SK-N-SH treated with all-trans-retinoic acid at 6 μM for 48 hours (cell line): Measurements from ENCODE around the gene ANKLE2.

Source experiments
- ATAC-seq: fragments of 200-7000 bp; cut with Tn5 transposase; 3 replicates; pipeline ENCODE4 v1.9.1; 2020; ENCODE audit warnings: mild to moderate bottlenecking, moderate library complexity
- ARNTL ChIP-seq: fragments of 450-650 bp; formaldehyde crosslinking; IDR thresholded peaks from 2 replicates; pipeline ENCODE4 v1.5.0; 2020; ENCODE audit warnings: low read depth, mild to moderate bottlenecking, moderate library complexity, borderline replicate concordance
- BACH2 ChIP-seq: fragments of 250-450 bp; sonication (Bioruptor Pico); IDR thresholded peaks from 2 replicates; pipeline ENCODE4 v1.9.0; 2021; ENCODE audit warnings: mild to moderate bottlenecking, borderline replicate concordance
- CSDC2 ChIP-seq: fragments of 250-450 bp; sonication (Bioruptor Pico); IDR thresholded peaks from 2 replicates; pipeline ENCODE4 v1.5.0; 2020; ENCODE audit warnings: mild to moderate bottlenecking, moderate library complexity
- ESRRG ChIP-seq: fragments of 250-450 bp; sonication (Bioruptor Pico); IDR thresholded peaks from 2 replicates; pipeline ENCODE4 v1.6.1; 2021; ENCODE audit warnings: mild to moderate bottlenecking
- GLIS3 ChIP-seq: fragments of 250-450 bp; sonication (Bioruptor Pico); IDR thresholded peaks from 2 replicates; pipeline ENCODE4 v1.5.0; 2020; ENCODE audit warnings: mild to moderate bottlenecking, moderate library complexity
- ISL1 ChIP-seq: fragments of 250-450 bp; sonication (Bioruptor Pico); IDR thresholded peaks from 2 replicates; pipeline ENCODE4 v2.1.2; 2022; ENCODE audit warnings: mild to moderate bottlenecking, moderate library complexity
- OSR1 ChIP-seq: fragments of 250-450 bp; sonication (Bioruptor Pico); IDR thresholded peaks from 2 replicates; pipeline ENCODE4 v1.8.0; 2022; ENCODE audit warnings: moderate library complexity, mild to moderate bottlenecking, inconsistent platforms
- PPARA ChIP-seq: fragments of 250-450 bp; sonication (Bioruptor Pico); IDR thresholded peaks from 2 replicates; pipeline ENCODE4 v1.5.0; 2020; ENCODE audit warnings: mild to moderate bottlenecking, borderline replicate concordance
- RARB ChIP-seq: fragments of 250-450 bp; sonication (Bioruptor Pico); IDR thresholded peaks from 2 replicates; pipeline ENCODE4 v1.8.0; 2021; ENCODE audit warnings: mild to moderate bottlenecking, moderate library complexity
- SNAI2 ChIP-seq: fragments of 250-450 bp; sonication (Bioruptor Pico); IDR thresholded peaks from 2 replicates; pipeline ENCODE4 v1.5.0; 2020; ENCODE audit warnings: mild to moderate bottlenecking, moderate library complexity
- TCF4 ChIP-seq: fragments of 250-450 bp; sonication (Bioruptor Pico); IDR thresholded peaks from 2 replicates; pipeline ENCODE4 v1.8.0; 2021; ENCODE audit warnings: mild to moderate bottlenecking, moderate library complexity, borderline replicate concordance
- ZC3H10 ChIP-seq: fragments of 250-450 bp; sonication (Bioruptor Pico); IDR thresholded peaks from 2 replicates; pipeline ENCODE4 v1.5.1; 2021; ENCODE audit warnings: mild to moderate bottlenecking, moderate library complexity
- ZFP3 ChIP-seq: fragments of 250-450 bp; sonication (Bioruptor Pico); IDR thresholded peaks from 2 replicates; pipeline ENCODE4 v1.5.0; 2020; ENCODE audit warnings: mild to moderate bottlenecking, moderate library complexity
- ZFP30 ChIP-seq: fragments of 450-650 bp; formaldehyde crosslinking; IDR thresholded peaks from 2 replicates; pipeline ENCODE4 v1.5.0; 2022; ENCODE audit warnings: mild to moderate bottlenecking, moderate library complexity
- ZNF70 ChIP-seq: fragments of 450-650 bp; formaldehyde crosslinking; IDR thresholded peaks from 2 replicates; pipeline ENCODE4 v1.5.0; 2020; ENCODE audit warnings: mild to moderate bottlenecking, moderate library complexity
- ZNF8 ChIP-seq: fragments of 450-650 bp; formaldehyde crosslinking; IDR thresholded peaks from 2 replicates; pipeline ENCODE4 v1.5.0; 2020; ENCODE audit warnings: mild to moderate bottlenecking, moderate library complexity
- TF ChIP-seq, protein P1 (sequence below): fragments of 250-450 bp; sonication (Bioruptor Pico); IDR thresholded peaks from 2 replicates; pipeline ENCODE4 v1.8.0; 2021; ENCODE audit warnings: low read depth, mild to moderate bottlenecking, moderate library complexity, borderline replicate concordance
- TF ChIP-seq, protein P2 (sequence below): fragments of 250-450 bp; sonication (Bioruptor Pico); IDR thresholded peaks from 2 replicates; pipeline ENCODE4 v1.8.0; 2020; ENCODE audit warnings: mild to moderate bottlenecking, moderate library complexity, borderline replicate concordance
- TF ChIP-seq, protein P3 (sequence below): fragments of 250-450 bp; sonication (Bioruptor Pico); IDR thresholded peaks from 2 replicates; pipeline ENCODE4 v1.5.1; 2020; ENCODE audit warnings: low read depth, mild to moderate bottlenecking, moderate library complexity
- TF ChIP-seq, protein P4 (sequence below): fragments of 250-450 bp; sonication (Bioruptor Pico); IDR thresholded peaks from 2 replicates; pipeline ENCODE4 v1.5.1; 2021; ENCODE audit warnings: mild to moderate bottlenecking, moderate library complexity
- TF ChIP-seq, protein P5 (sequence below): fragments of 250-450 bp; sonication (Bioruptor Pico); IDR thresholded peaks from 2 replicates; pipeline ENCODE4 v1.5.0; 2020; ENCODE audit warnings: mild to moderate bottlenecking, moderate library complexity

Gene ANKLE2

DNA sequence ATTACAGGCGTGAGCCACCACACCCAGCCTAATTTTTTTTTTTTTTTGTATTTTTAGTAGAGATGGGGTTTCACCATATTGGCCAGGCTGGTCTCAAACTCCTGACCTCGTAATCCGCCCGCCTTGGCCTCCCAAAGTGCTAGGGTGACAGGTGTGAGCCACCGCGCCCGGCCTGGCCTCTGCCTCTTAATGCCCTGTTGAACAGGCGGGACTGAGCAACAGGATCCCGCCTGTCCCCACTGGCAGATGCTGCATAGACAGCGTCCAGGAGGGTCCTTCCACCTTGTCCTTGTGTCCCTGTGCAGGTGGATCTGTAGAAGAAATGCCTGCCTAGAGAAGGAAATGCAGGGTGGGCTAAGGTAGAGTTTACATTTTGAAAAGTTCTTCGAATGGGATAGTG is 45.3 kb downstream of the ANKLE2 start:
- no peak for TF ChIP-seq GLIS3 (CRISPR knock-in tag)
- no peak for TF ChIP-seq ZFP30
- no peak for TF ChIP-seq BACH2 (CRISPR knock-in tag)
- no peak for TF ChIP-seq OSR1
- TF ChIP-seq ZFP3 (CRISPR knock-in tag), result no peak
- no peak for TF ChIP-seq CSDC2 (CRISPR knock-in tag)
- TF ChIP-seq ISL1 (CRISPR knock-in tag), result no peak
- no peak for TF ChIP-seq PPARA
- TF ChIP-seq SNAI2, result no peak
- no peak for TF ChIP-seq TCF4 (CRISPR knock-in tag)
- TF ChIP-seq, protein P1, sequence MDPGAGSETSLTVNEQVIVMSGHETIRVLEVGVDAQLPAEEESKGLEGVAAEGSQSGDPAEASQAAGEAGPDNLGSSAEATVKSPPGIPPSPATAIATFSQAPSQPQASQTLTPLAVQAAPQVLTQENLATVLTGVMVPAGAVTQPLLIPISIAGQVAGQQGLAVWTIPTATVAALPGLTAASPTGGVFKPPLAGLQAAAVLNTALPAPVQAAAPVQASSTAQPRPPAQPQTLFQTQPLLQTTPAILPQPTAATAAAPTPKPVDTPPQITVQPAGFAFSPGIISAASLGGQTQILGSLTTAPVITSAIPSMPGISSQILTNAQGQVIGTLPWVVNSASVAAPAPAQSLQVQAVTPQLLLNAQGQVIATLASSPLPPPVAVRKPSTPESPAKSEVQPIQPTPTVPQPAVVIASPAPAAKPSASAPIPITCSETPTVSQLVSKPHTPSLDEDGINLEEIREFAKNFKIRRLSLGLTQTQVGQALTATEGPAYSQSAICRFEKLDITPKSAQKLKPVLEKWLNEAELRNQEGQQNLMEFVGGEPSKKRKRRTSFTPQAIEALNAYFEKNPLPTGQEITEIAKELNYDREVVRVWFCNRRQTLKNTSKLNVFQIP (CRISPR knock-in tag), result no peak
- TF ChIP-seq, protein P2, sequence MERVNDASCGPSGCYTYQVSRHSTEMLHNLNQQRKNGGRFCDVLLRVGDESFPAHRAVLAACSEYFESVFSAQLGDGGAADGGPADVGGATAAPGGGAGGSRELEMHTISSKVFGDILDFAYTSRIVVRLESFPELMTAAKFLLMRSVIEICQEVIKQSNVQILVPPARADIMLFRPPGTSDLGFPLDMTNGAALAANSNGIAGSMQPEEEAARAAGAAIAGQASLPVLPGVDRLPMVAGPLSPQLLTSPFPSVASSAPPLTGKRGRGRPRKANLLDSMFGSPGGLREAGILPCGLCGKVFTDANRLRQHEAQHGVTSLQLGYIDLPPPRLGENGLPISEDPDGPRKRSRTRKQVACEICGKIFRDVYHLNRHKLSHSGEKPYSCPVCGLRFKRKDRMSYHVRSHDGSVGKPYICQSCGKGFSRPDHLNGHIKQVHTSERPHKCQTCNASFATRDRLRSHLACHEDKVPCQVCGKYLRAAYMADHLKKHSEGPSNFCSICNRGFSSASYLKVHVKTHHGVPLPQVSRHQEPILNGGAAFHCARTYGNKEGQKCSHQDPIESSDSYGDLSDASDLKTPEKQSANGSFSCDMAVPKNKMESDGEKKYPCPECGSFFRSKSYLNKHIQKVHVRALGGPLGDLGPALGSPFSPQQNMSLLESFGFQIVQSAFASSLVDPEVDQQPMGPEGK, result no peak
- TF ChIP-seq, protein P3, sequence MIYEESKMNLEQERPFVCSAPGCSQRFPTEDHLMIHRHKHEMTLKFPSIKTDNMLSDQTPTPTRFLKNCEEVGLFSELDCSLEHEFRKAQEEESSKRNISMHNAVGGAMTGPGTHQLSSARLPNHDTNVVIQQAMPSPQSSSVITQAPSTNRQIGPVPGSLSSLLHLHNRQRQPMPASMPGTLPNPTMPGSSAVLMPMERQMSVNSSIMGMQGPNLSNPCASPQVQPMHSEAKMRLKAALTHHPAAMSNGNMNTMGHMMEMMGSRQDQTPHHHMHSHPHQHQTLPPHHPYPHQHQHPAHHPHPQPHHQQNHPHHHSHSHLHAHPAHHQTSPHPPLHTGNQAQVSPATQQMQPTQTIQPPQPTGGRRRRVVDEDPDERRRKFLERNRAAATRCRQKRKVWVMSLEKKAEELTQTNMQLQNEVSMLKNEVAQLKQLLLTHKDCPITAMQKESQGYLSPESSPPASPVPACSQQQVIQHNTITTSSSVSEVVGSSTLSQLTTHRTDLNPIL (CRISPR knock-in tag), result no peak
- TF ChIP-seq, protein P4, sequence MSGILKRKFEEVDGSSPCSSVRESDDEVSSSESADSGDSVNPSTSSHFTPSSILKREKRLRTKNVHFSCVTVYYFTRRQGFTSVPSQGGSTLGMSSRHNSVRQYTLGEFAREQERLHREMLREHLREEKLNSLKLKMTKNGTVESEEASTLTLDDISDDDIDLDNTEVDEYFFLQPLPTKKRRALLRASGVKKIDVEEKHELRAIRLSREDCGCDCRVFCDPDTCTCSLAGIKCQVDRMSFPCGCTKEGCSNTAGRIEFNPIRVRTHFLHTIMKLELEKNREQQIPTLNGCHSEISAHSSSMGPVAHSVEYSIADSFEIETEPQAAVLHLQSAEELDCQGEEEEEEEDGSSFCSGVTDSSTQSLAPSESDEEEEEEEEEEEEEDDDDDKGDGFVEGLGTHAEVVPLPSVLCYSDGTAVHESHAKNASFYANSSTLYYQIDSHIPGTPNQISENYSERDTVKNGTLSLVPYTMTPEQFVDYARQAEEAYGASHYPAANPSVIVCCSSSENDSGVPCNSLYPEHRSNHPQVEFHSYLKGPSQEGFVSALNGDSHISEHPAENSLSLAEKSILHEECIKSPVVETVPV (CRISPR knock-in tag), result no peak
- no peak for TF ChIP-seq ESRRG
- no peak for TF ChIP-seq RARB (CRISPR knock-in tag)
- no peak for TF ChIP-seq ZNF70 (CRISPR knock-in tag)
- TF ChIP-seq ZC3H10 (CRISPR knock-in tag), result no peak
- TF ChIP-seq, protein P5, sequence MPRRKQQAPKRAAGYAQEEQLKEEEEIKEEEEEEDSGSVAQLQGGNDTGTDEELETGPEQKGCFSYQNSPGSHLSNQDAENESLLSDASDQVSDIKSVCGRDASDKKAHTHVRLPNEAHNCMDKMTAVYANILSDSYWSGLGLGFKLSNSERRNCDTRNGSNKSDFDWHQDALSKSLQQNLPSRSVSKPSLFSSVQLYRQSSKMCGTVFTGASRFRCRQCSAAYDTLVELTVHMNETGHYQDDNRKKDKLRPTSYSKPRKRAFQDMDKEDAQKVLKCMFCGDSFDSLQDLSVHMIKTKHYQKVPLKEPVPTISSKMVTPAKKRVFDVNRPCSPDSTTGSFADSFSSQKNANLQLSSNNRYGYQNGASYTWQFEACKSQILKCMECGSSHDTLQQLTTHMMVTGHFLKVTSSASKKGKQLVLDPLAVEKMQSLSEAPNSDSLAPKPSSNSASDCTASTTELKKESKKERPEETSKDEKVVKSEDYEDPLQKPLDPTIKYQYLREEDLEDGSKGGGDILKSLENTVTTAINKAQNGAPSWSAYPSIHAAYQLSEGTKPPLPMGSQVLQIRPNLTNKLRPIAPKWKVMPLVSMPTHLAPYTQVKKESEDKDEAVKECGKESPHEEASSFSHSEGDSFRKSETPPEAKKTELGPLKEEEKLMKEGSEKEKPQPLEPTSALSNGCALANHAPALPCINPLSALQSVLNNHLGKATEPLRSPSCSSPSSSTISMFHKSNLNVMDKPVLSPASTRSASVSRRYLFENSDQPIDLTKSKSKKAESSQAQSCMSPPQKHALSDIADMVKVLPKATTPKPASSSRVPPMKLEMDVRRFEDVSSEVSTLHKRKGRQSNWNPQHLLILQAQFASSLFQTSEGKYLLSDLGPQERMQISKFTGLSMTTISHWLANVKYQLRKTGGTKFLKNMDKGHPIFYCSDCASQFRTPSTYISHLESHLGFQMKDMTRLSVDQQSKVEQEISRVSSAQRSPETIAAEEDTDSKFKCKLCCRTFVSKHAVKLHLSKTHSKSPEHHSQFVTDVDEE (CRISPR knock-in tag), result no peak
- no peak for ATAC-seq

DNA sequence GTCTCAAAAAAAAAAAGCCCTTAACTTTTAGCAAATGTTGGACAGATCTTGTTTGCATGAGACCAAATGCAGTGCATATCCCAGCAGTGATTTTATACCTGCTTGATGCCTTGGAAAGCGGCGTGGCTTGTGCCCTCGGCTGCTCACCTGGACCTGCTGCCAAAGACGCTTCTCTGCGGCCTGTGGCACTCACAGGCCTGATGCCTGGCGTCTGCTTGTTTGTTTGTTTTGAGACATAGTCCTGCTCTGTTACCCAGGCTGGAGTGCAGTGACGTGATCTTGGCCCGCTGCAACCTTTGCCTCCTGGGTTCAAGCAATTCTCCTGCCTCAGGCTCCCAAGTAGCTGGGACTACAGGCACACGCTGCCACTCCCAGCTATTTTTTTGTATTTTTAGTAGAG is 45.8 kb downstream of the ANKLE2 start:
- ATAC-seq, result no peak
- TF ChIP-seq ZNF70 (CRISPR knock-in tag) (no peak), SNAI2 (no peak), PPARA (no peak), TCF4 (CRISPR knock-in tag) (no peak), ZNF8 (no peak), ARNTL (CRISPR knock-in tag) (no peak), ISL1 (CRISPR knock-in tag) (no peak)
- TF ChIP-seq, protein P5 (CRISPR knock-in tag), result no peak
- TF ChIP-seq, protein P1 (CRISPR knock-in tag), result no peak
- TF ChIP-seq, all 23 proteins: peak for 0
